Panc1 (cell line): Measurements from ENCODE around the gene RASGRF2. TPM values are rescaled to one million over a fixed set of nuclear protein-coding genes. Genes with fewer than 3 reads are reported as not detected.

Source experiments
- ATAC-seq: fragments of 200-7000 bp; cut with Tn5 transposase; 2 replicates; pipeline ENCODE4 v1.9.1; 2020; ENCODE audit warnings: mild to moderate bottlenecking, moderate library complexity
- BruUV-seq: library from RNA; stranded (reverse); fragments of 400-500 nt; replicated peaks from 2 replicates; lab custom pipeline; 2021; lab: Mats Ljungman, UMichigan
- CTCF ChIA-PET: fragments of 300-600 bp; sonication (Branson Sonifier 250); formaldehyde crosslinking; loops from one replicate; lab custom pipeline; 2022; ENCODE audit warnings: antibody characterized with exemption; lab: Charles Lee
- POLR2A ChIA-PET: fragments of 300-600 bp; sonication (Branson Sonifier 250); formaldehyde crosslinking; loops from one replicate; lab custom pipeline; 2022; ENCODE audit warnings: antibody characterized with exemption; lab: Charles Lee
- DNase-seq: peaks from one replicate; pipeline ENCODE4 v3.0.0-alpha.2; 2010; ENCODE audit warnings: low read depth, low spot score
- H3K27ac ChIP-seq: 2 replicates; pipeline ENCODE4 v1.5.1; 2011; ENCODE audit warnings: mild to moderate bottlenecking, low read length, inconsistent platforms
- H3K27me3 ChIP-seq: fragments of 200-500 bp; sonication (Bioruptor generic); 2 replicates; pipeline ENCODE4 v1.6.0; 2014; ENCODE audit warnings: low read length, inconsistent platforms; ENCODE audit not compliant: control insufficient read depth, insufficient read depth
- H3K36me3 ChIP-seq: fragments of 200-500 bp; sonication (Bioruptor generic); 2 replicates; pipeline ENCODE4 v1.5.1; 2014; ENCODE audit warnings: inconsistent platforms, mild to moderate bottlenecking, low read length, moderate library complexity; ENCODE audit not compliant: control insufficient read depth, insufficient read depth
- H3K4me1 ChIP-seq: 2 replicates; pipeline ENCODE4 v1.5.1; 2011; ENCODE audit warnings: inconsistent platforms, mild to moderate bottlenecking, low read length, moderate library complexity; ENCODE audit not compliant: control insufficient read depth, insufficient read depth
- H3K4me3 ChIP-seq, 2 experiments: 2 replicates each; pipeline ENCODE4 v1.5.1; 2011 to 2012; ENCODE audit warnings: low read depth in 2 of 2, low read length in 2 of 2, mild to moderate bottlenecking in 2 of 2, inconsistent platforms in 1 of 2, moderate library complexity in 1 of 2
- H3K9me3 ChIP-seq: fragments of 200-500 bp; sonication (Bioruptor generic); 2 replicates; pipeline ENCODE4 v1.5.1; 2014; ENCODE audit warnings: low read depth, mild to moderate bottlenecking, inconsistent platforms, low read length, moderate library complexity; ENCODE audit not compliant: control insufficient read depth, insufficient read depth
- CTCF ChIP-seq: fragments of 450-650 bp; IDR thresholded peaks from 2 replicates; pipeline ENCODE4 v1.5.1; 2017; ENCODE audit warnings: mild to moderate bottlenecking
- POLR2AphosphoS5 ChIP-seq: IDR thresholded peaks from 2 replicates; pipeline ENCODE4 v1.6.1; 2012; ENCODE audit warnings: mild to moderate bottlenecking, low read depth, low read length, moderate library complexity
- REST ChIP-seq, 2 experiments: IDR thresholded peaks; 2 replicates each; pipeline ENCODE4 v1.6.1; 2011 to 2012; ENCODE audit warnings: low read depth in 2 of 2, control low read depth in 1 of 2, low read length in 1 of 2, mild to moderate bottlenecking in 1 of 2, moderate library complexity in 1 of 2; ENCODE audit not compliant: insufficient read depth in 1 of 2
- SIN3A ChIP-seq: IDR thresholded peaks from 2 replicates; pipeline ENCODE4 v1.6.1; 2012; ENCODE audit warnings: low read depth, mild to moderate bottlenecking, low read length, moderate library complexity, borderline replicate concordance; ENCODE audit not compliant: insufficient read depth
- TCF7L2 ChIP-seq: IDR thresholded peaks from 2 replicates; pipeline ENCODE4 v1.6.1; 2011; ENCODE audit warnings: mild to moderate bottlenecking, low read depth, low read length, inconsistent platforms
- in situ Hi-C: cut with HindIII; loops from 2 replicates; pipeline ENCODE4 v1.10.0; 2016; ENCODE audit warnings: low sequenced_read_pairs, low pct_unique_long_range_greater_than_20kb
- intact Hi-C: fragments of 100-400 bp; cut with micrococcal nuclease; formaldehyde crosslinking; loops from one replicate; pipeline ENCODE4 v1.10.0; 2022; ENCODE audit not compliant: unreplicated experiment
- total RNA-seq: library from RNA; stranded (reverse); gene quantifications from one replicate; pipeline ENCODE4 v1.2.1, GENCODE V29; 2021; ENCODE audit not compliant: unreplicated experiment

Gene RASGRF2
- total RNA-seq, 1 experiment from 2014 or later: 4.7 TPM

- no peaks in the 10 kb centered on the region for H3K36me3 ChIP-seq
- DNase-seq (no peak), ATAC-seq (no peak)
- no peaks in the 10 kb centered on the region for H3K27me3 ChIP-seq
- in situ Hi-C loops: no loop called here
- POLR2A ChIA-PET: no interaction called here
- CTCF ChIA-PET: no interaction called here
- intact Hi-C loops: no loop called here
- no TSS peak for BruUV-seq
- H3K9me3 ChIP-seq: no peaks in the 10 kb centered on the region
- no peak overlapping the region for H3K4me3 ChIP-seq
- no peaks in the 10 kb centered on the region for H3K4me1 ChIP-seq
- no peak overlapping the region for H3K27ac ChIP-seq
- no peak for TF ChIP-seq POLR2AphosphoS5
- TF ChIP-seq SIN3A: no peak
- no peak for TF ChIP-seq TCF7L2
- no peak for TF ChIP-seq CTCF
- TF ChIP-seq REST (IDR thresholded peaks at IDR 0.05; ENCODE audit: insufficient read depth in 1 of 2, low read depth in 2 of 2, low read length in 1 of 2): no peak
These were observed 62.0 kb downstream of the RASGRF2 start for GRCh38 chr5:81021951-81022687.

- no peak for ATAC-seq
- intact Hi-C loops (no loop called here), in situ Hi-C loops (no loop called here)
- Histone ChIP-seq H3K9me3 (no peaks in the 10 kb centered on the region), H3K36me3 (no peaks in the 10 kb centered on the region), H3K4me3 (no peak overlapping the region), H3K27me3 (no peaks in the 10 kb centered on the region), H3K27ac (no peak overlapping the region), H3K4me1 (no peaks in the 10 kb centered on the region)
- DNase-seq: no peak
- CTCF ChIA-PET: no interaction called here
- no TSS peak for BruUV-seq
- POLR2A ChIA-PET: no interaction called here
- no peak for TF ChIP-seq TCF7L2
- TF ChIP-seq SIN3A: no peak
- no peak for TF ChIP-seq POLR2AphosphoS5
- TF ChIP-seq CTCF: no peak
- no peak for TF ChIP-seq REST (IDR thresholded peaks at IDR 0.05; ENCODE audit: insufficient read depth in 1 of 2, low read depth in 2 of 2, low read length in 1 of 2)
These were observed 62.5 kb downstream of the RASGRF2 start for GRCh38 chr5:81022688-81023084.
